Measurements from ENCODE around the gene SECISBP2L. TPM values are rescaled to one million over a fixed set of nuclear protein-coding genes. Genes with fewer than 3 reads are reported as not detected.

The SECISBP2L gene
- total and polyA plus RNA-seq, 2 experiments from 2014 or later: 18.6 to 28.3 TPM

DNA sequence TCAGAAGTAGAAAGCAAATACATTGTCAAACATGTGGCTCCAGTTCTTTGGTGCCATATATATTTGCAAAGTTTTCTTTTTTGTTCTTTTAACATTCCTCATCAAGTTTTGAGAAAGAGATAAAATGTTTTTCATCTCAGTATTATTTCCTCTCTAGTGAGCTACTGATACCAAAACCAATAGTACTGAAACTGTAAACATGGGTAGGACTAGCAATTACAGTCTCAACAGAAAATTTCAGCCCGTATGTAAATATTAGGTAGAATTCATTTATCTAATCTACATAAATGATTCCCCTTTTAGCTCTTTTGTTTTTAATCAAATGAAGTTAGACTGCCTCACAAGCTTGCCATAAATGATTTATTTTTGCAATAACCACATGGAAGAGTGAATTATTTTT, 21.4 kb downstream of the SECISBP2L start:
- no peak overlapping the region for H3K4me3 ChIP-seq

More for the DNA sequence above, 21.4 kb downstream of the SECISBP2L start:
- no peak for ATAC-seq
- Mint-ChIP-seq H3K4me1 (no peaks in the 10 kb centered on the region), H3K4me3 (no peak overlapping the region), H3K27me3 (ENCODE audit: insufficient read depth, low read depth, poor library complexity) (no peaks in the 10 kb centered on the region), H3K27ac (no peak overlapping the region), H3K36me3 (ENCODE audit: low read depth) (peaks cover 27% of the 10 kb centered on the region; the same call in 2 of the 3 replicates), H3K9me3 (no peaks in the 10 kb centered on the region)
- Histone ChIP-seq H3K36me3 (ENCODE audit: insufficient read depth) (no peaks in the 10 kb centered on the region), H3K9me2 (ENCODE audit: insufficient read depth) (no peaks in the 10 kb centered on the region), H4K20me1 (replicated peaks; ENCODE audit: insufficient read depth) (no peaks in the 10 kb centered on the region), H3F3A (replicated peaks; ENCODE audit: low read depth) (no peaks in the 10 kb centered on the region), H2AFZ (no peak overlapping the region), H3K4me1 (ENCODE audit: insufficient read depth) (no peaks in the 10 kb centered on the region), H3K4me2 (no peak overlapping the region), H3K27ac (ENCODE audit: low read depth) (no peak overlapping the region), H3K27me3 (ENCODE audit: insufficient read depth) (no peaks in the 10 kb centered on the region), H3K79me2 (replicated peaks; ENCODE audit: insufficient read depth) (no peaks in the 10 kb centered on the region)
- DNase-seq (ENCODE audit: low spot score): no peak
- TF ChIP-seq EZH2 (IDR thresholded peaks at IDR 0.05; ENCODE audit: low read depth, unreplicated experiment) (no peak), ZNF331 (CRISPR knock-in tag; IDR thresholded peaks at IDR 0.05; ENCODE audit: low read depth) (no peak), JUNB (IDR thresholded peaks at IDR 0.05; ENCODE audit: unreplicated experiment) (no peak), STAT1 (IDR thresholded peaks at IDR 0.05; ENCODE audit: unreplicated experiment) (no peak), NANOG (IDR thresholded peaks at IDR 0.05; ENCODE audit: borderline replicate concordance) (no peak), ZNF114 (CRISPR knock-in tag; IDR thresholded peaks at IDR 0.05) (no peak), POLR2AphosphoS5 (IDR thresholded peaks at IDR 0.05; ENCODE audit: low read depth) (no peak), EZH2phosphoT487 (IDR thresholded peaks at IDR 0.05; ENCODE audit: unreplicated experiment) (no peak), CREB1 (CRISPR knock-in tag; IDR thresholded peaks at IDR 0.05; ENCODE audit: low read depth) (no peak)
- TF ChIP-seq, protein P1, sequence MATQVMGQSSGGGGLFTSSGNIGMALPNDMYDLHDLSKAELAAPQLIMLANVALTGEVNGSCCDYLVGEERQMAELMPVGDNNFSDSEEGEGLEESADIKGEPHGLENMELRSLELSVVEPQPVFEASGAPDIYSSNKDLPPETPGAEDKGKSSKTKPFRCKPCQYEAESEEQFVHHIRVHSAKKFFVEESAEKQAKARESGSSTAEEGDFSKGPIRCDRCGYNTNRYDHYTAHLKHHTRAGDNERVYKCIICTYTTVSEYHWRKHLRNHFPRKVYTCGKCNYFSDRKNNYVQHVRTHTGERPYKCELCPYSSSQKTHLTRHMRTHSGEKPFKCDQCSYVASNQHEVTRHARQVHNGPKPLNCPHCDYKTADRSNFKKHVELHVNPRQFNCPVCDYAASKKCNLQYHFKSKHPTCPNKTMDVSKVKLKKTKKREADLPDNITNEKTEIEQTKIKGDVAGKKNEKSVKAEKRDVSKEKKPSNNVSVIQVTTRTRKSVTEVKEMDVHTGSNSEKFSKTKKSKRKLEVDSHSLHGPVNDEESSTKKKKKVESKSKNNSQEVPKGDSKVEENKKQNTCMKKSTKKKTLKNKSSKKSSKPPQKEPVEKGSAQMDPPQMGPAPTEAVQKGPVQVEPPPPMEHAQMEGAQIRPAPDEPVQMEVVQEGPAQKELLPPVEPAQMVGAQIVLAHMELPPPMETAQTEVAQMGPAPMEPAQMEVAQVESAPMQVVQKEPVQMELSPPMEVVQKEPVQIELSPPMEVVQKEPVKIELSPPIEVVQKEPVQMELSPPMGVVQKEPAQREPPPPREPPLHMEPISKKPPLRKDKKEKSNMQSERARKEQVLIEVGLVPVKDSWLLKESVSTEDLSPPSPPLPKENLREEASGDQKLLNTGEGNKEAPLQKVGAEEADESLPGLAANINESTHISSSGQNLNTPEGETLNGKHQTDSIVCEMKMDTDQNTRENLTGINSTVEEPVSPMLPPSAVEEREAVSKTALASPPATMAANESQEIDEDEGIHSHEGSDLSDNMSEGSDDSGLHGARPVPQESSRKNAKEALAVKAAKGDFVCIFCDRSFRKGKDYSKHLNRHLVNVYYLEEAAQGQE (IDR thresholded peaks at IDR 0.05; ENCODE audit: unreplicated experiment): no peak
- TF ChIP-seq, protein P2, sequence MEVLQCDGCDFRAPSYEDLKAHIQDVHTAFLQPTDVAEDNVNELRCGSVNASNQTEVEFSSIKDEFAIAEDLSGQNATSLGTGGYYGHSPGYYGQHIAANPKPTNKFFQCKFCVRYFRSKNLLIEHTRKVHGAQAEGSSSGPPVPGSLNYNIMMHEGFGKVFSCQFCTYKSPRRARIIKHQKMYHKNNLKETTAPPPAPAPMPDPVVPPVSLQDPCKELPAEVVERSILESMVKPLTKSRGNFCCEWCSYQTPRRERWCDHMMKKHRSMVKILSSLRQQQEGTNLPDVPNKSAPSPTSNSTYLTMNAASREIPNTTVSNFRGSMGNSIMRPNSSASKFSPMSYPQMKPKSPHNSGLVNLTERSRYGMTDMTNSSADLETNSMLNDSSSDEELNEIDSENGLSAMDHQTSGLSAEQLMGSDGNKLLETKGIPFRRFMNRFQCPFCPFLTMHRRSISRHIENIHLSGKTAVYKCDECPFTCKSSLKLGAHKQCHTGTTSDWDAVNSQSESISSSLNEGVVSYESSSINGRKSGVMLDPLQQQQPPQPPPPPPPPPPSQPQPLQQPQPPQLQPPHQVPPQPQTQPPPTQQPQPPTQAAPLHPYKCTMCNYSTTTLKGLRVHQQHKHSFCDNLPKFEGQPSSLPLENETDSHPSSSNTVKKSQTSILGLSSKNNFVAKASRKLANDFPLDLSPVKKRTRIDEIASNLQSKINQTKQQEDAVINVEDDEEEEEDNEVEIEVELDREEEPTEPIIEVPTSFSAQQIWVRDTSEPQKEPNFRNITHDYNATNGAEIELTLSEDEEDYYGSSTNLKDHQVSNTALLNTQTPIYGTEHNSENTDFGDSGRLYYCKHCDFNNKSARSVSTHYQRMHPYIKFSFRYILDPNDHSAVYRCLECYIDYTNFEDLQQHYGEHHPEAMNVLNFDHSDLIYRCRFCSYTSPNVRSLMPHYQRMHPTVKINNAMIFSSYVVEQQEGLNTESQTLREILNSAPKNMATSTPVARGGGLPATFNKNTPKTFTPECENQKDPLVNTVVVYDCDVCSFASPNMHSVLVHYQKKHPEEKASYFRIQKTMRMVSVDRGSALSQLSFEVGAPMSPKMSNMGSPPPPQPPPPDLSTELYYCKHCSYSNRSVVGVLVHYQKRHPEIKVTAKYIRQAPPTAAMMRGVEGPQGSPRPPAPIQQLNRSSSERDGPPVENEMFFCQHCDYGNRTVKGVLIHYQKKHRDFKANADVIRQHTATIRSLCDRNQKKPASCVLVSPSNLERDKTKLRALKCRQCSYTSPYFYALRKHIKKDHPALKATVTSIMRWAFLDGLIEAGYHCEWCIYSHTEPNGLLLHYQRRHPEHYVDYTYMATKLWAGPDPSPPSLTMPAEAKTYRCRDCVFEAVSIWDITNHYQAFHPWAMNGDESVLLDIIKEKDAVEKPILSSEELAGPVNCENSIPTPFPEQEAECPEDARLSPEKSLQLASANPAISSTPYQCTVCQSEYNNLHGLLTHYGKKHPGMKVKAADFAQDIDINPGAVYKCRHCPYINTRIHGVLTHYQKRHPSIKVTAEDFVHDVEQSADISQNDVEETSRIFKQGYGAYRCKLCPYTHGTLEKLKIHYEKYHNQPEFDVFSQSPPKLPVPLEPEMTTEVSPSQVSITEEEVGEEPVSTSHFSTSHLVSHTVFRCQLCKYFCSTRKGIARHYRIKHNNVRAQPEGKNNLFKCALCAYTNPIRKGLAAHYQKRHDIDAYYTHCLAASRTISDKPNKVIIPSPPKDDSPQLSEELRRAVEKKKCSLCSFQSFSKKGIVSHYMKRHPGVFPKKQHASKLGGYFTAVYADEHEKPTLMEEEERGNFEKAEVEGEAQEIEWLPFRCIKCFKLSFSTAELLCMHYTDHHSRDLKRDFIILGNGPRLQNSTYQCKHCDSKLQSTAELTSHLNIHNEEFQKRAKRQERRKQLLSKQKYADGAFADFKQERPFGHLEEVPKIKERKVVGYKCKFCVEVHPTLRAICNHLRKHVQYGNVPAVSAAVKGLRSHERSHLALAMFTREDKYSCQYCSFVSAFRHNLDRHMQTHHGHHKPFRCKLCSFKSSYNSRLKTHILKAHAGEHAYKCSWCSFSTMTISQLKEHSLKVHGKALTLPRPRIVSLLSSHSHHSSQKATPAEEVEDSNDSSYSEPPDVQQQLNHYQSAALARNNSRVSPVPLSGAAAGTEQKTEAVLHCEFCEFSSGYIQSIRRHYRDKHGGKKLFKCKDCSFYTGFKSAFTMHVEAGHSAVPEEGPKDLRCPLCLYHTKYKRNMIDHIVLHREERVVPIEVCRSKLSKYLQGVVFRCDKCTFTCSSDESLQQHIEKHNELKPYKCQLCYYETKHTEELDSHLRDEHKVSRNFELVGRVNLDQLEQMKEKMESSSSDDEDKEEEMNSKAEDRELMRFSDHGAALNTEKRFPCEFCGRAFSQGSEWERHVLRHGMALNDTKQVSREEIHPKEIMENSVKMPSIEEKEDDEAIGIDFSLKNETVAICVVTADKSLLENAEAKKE (CRISPR knock-in tag; IDR thresholded peaks at IDR 0.05): no peak
- TF ChIP-seq, protein P3, sequence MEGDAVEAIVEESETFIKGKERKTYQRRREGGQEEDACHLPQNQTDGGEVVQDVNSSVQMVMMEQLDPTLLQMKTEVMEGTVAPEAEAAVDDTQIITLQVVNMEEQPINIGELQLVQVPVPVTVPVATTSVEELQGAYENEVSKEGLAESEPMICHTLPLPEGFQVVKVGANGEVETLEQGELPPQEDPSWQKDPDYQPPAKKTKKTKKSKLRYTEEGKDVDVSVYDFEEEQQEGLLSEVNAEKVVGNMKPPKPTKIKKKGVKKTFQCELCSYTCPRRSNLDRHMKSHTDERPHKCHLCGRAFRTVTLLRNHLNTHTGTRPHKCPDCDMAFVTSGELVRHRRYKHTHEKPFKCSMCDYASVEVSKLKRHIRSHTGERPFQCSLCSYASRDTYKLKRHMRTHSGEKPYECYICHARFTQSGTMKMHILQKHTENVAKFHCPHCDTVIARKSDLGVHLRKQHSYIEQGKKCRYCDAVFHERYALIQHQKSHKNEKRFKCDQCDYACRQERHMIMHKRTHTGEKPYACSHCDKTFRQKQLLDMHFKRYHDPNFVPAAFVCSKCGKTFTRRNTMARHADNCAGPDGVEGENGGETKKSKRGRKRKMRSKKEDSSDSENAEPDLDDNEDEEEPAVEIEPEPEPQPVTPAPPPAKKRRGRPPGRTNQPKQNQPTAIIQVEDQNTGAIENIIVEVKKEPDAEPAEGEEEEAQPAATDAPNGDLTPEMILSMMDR (conservative IDR thresholded peaks at IDR 0.05; ENCODE audit: low read depth in 2 of 2): no peak
- TF ChIP-seq, protein P4, sequence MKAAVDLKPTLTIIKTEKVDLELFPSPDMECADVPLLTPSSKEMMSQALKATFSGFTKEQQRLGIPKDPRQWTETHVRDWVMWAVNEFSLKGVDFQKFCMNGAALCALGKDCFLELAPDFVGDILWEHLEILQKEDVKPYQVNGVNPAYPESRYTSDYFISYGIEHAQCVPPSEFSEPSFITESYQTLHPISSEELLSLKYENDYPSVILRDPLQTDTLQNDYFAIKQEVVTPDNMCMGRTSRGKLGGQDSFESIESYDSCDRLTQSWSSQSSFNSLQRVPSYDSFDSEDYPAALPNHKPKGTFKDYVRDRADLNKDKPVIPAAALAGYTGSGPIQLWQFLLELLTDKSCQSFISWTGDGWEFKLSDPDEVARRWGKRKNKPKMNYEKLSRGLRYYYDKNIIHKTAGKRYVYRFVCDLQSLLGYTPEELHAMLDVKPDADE (IDR thresholded peaks at IDR 0.05): no peak
